Measurements from ENCODE around the gene POLR2I. TPM values are rescaled to one million over a fixed set of nuclear protein-coding genes. Genes with fewer than 3 reads are reported as not detected.

The POLR2I gene
- total RNA-seq = 67.1 and 75.7 TPM in 2 replicates

GRCh38 chr19:36114721-36115452 lies at the start of gene POLR2I:
TSS of gene POLR2I (minus strand) at chr19:36114875. CDS start at chr19:36114856, 19 bp downstream.

GRCh38 chr19:36152352-36153091 lies 37.8 kb upstream of the POLR2I start, which contains the start of gene COX7A1:
TSS of gene COX7A1 (minus strand) at chr19:36152447. CDS start at chr19:36152407, 40 bp downstream.

GRCh38 chr19:36139473-36140303 lies 25.0 kb upstream of the POLR2I start, which contains the start of gene CAPNS1:
TSS of gene CAPNS1 (plus strand) at chr19:36140066. CDS start at chr19:36141012, 946 bp downstream.

GRCh38 chr19:36115453-36116343 lies 1.0 kb upstream of the POLR2I start, which contains the start of gene TBCB:
TSS of gene TBCB (plus strand) at chr19:36115468. CDS start at chr19:36115561, 93 bp downstream.

GRCh38 chr19:36110487-36111199 lies 4.0 kb downstream of the POLR2I start, which contains the start of gene OVOL3:
TSS of gene OVOL3 (plus strand) at chr19:36111143. CDS start at chr19:36111203, 60 bp downstream.

Other genes with a start within 250 kb of the POLR2I start
- gene APLP1, start 246.3 kb downstream of the POLR2I start, total RNA-seq = 0.42 and 2.0 TPM in 2 replicates
- gene NFKBID, start 214.3 kb downstream of the POLR2I start, total RNA-seq = 2.3 and 4.2 TPM in 2 replicates
- gene HCST, start 212.3 kb downstream of the POLR2I start, total RNA-seq = not detected in 2 replicates
- gene TYROBP, start 206.6 kb downstream of the POLR2I start, total RNA-seq = not detected in 2 replicates
- 9.1 and 12.7 TPM in 2 replicates for gene LRFN3, start 178.5 kb downstream of the POLR2I start, total RNA-seq
- gene SDHAF1, start 119.7 kb downstream of the POLR2I start, total RNA-seq = 27.0 and 50.8 TPM in 2 replicates
- gene SYNE4, start 106.1 kb downstream of the POLR2I start, total RNA-seq = 0.23 and 1.4 TPM in 2 replicates
- 37.2 and 49.3 TPM in 2 replicates for gene ALKBH6, start 100.7 kb downstream of the POLR2I start, total RNA-seq
- gene CLIP3, start 82.0 kb downstream of the POLR2I start, total RNA-seq = 0.49 and 1.0 TPM in 2 replicates
- 2.6 and 8.1 TPM in 2 replicates for gene THAP8, start 60.6 kb downstream of the POLR2I start, total RNA-seq
- gene WDR62, start 60.0 kb downstream of the POLR2I start, total RNA-seq = 2.7 and 9.9 TPM in 2 replicates
- not detected in 2 replicates for gene OVOL3, start 3.7 kb downstream of the POLR2I start, total RNA-seq
- 238 and 277 TPM in 2 replicates for gene TBCB, start 593 bp upstream of the POLR2I start, total RNA-seq
- gene CAPNS1, start 25.2 kb upstream of the POLR2I start, total RNA-seq = 290 and 371 TPM in 2 replicates
- gene COX7A1, start 37.6 kb upstream of the POLR2I start, total RNA-seq = not detected in 2 replicates
- gene ZNF565, start 99.8 kb upstream of the POLR2I start, total RNA-seq = 1.3 and 2.2 TPM in 2 replicates
- gene ZNF146, start 100.2 kb upstream of the POLR2I start, total RNA-seq = 61.8 and 62.9 TPM in 2 replicates

Data from hair follicular keratinocyte (primary cell).